Left lung (tissue), 10 donors: ENCODE data around the gene STK11. TPM values are rescaled to one million over a fixed set of nuclear protein-coding genes. Genes with fewer than 3 reads are reported as not detected.
A peak's percentile ranks its signal among the peaks of the same experiment; 100 is the strongest.
"Not testable (repeated sequence)": the region's sequence is repeated elsewhere in the genome, so short reads cannot be mapped to it uniquely, and the experiment has no call there.

Source experiments
- ATAC-seq: fragments of 200-7000 bp; cut with Tn5 transposase; one replicate; pipeline ENCODE4 v1.9.1; 2020; ENCODE audit warnings: moderate library complexity
- DNase-seq, 4 donors: peaks; one replicate each; pipeline ENCODE4 v3.0.0-alpha.2; 2013 to 2020
- H3K27ac ChIP-seq, 2 donors: fragments of 200-600 bp; sonication (generic) in 1 of 2; one replicate each; pipeline versions ENCODE4 v1.5.0 to v1.8.0; 2020 to 2021
- H3K27me3 ChIP-seq, 2 donors: fragments of 200-600 bp; sonication (generic) in 1 of 2; one replicate each; pipeline versions ENCODE4 v1.5.0 to v1.8.0; 2020 to 2021
- H3K36me3 ChIP-seq, 2 donors: fragments of 200-600 bp; sonication (generic) in 1 of 2; one replicate each; pipeline versions ENCODE4 v1.5.0 to v1.8.0; 2020 to 2021
- H3K4me1 ChIP-seq, 2 donors: fragments of 200-600 bp; one replicate each; pipeline ENCODE4 v1.8.0; 2021
- H3K4me3 ChIP-seq, 2 donors: fragments of 200-600 bp; sonication (generic) in 1 of 2; one replicate each; pipeline versions ENCODE4 v1.5.0 to v1.8.0; 2020 to 2021; ENCODE audit warnings: mild to moderate bottlenecking in 1 of 2
- H3K9me3 ChIP-seq, 2 donors: fragments of 200-600 bp; sonication (generic) in 1 of 2; one replicate each; pipeline versions ENCODE4 v1.5.0 to v1.8.0; 2020 to 2021
- intact Hi-C, 2 donors: fragments of 100-400 bp; cut with DNase I; formaldehyde crosslinking; loops; one replicate each; pipeline versions ENCODE4 v1.11.2 to v1.14.2; 2022
- polyA plus RNA-seq, 6 donors: library from polyadenylated mRNA; unstranded; fragments of 120-200 nt; gene quantifications; one replicate each; pipeline ENCODE4 v1.2.1, GENCODE V29; 2013; ENCODE audit not compliant: insufficient read length in 6 of 6
- total RNA-seq, 2 donors: library from RNA; stranded (reverse); fragmentation: NEBNext Ultra II Directional; extraction: Animal tissue kit (Norgen Biotek cat#: 25700); gene quantifications; one replicate each; pipeline ENCODE4 v1.2.1, GENCODE V29; 2021
- TF ChIP-seq, protein P1 (sequence below), 2 donors: fragments of 200-600 bp; sonication (generic) in 1 of 2; IDR thresholded peaks; one replicate each; pipeline versions ENCODE4 v1.5.0 to v1.8.0; 2021; ENCODE audit warnings: antibody characterized with exemption in 2 of 2
- donor health status: DM: no; HTN: yes; CAD: no.
- donor health status: DM: no; HTN: no; CAD: no.

Gene STK11
- total and polyA plus RNA-seq, 8 donors: 42.6 to 58.4 (median 51.1) TPM

GRCh38 chr19:1243768-1244692 lies 38.5 kb downstream of the STK11 start:
- peak overlapping the region; percentile 5 to 40 for H3K4me3 ChIP-seq
- ATAC-seq (peak; percentile 62), DNase-seq (peak in 3 of 4 donors; percentile 90 to 95 (median 92))
- H3K4me1 ChIP-seq: peaks cover 42 to 87% of the 10 kb centered on the region in 2 donors
- intact Hi-C loops: no loop called here
- TF ChIP-seq, protein P1, sequence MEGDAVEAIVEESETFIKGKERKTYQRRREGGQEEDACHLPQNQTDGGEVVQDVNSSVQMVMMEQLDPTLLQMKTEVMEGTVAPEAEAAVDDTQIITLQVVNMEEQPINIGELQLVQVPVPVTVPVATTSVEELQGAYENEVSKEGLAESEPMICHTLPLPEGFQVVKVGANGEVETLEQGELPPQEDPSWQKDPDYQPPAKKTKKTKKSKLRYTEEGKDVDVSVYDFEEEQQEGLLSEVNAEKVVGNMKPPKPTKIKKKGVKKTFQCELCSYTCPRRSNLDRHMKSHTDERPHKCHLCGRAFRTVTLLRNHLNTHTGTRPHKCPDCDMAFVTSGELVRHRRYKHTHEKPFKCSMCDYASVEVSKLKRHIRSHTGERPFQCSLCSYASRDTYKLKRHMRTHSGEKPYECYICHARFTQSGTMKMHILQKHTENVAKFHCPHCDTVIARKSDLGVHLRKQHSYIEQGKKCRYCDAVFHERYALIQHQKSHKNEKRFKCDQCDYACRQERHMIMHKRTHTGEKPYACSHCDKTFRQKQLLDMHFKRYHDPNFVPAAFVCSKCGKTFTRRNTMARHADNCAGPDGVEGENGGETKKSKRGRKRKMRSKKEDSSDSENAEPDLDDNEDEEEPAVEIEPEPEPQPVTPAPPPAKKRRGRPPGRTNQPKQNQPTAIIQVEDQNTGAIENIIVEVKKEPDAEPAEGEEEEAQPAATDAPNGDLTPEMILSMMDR (IDR thresholded peaks at IDR 0.05): peak; percentile 94 to 99
- peaks cover 0 to 16% of the 10 kb centered on the region in 2 donors for H3K27me3 ChIP-seq
- peak overlapping the region; percentile 76 to 82 for H3K27ac ChIP-seq
- no peaks in the 10 kb centered on the region for H3K9me3 ChIP-seq
- no peaks in the 10 kb centered on the region for H3K36me3 ChIP-seq

GRCh38 chr19:1244693-1245451 lies 39.3 kb downstream of the STK11 start:
- Histone ChIP-seq H3K27me3 (peaks cover 0 to 8% of the 10 kb centered on the region in 2 donors), H3K4me1 (peaks cover 42 to 82% of the 10 kb centered on the region in 2 donors), H3K36me3 (peaks cover 0 to 2% of the 10 kb centered on the region in 2 donors), H3K9me3 (no peaks in the 10 kb centered on the region), H3K27ac (peak overlapping the region; percentile 76 to 82), H3K4me3 (peak overlapping the region; percentile 5 to 40)
- intact Hi-C loops: no loop called here
- DNase-seq (peak in 2 of 4 donors; percentile 80 to 93), ATAC-seq (peak; percentile 28)
- TF ChIP-seq, protein P1 (IDR thresholded peaks at IDR 0.05): no peak

GRCh38 chr19:1245494-1246264 lies 40.1 kb downstream of the STK11 start:
- H3K4me3 ChIP-seq: peak overlapping the region in 1 of 2 donors; percentile 40
- H3K9me3 ChIP-seq: no peaks in the 10 kb centered on the region
- H3K4me1 ChIP-seq: peaks cover 41 to 74% of the 10 kb centered on the region in 2 donors
- H3K36me3 ChIP-seq: peaks cover 0 to 8% of the 10 kb centered on the region in 2 donors
- peak in 1 of 4 donors; percentile 45 for DNase-seq
- ATAC-seq: no peak
- peak overlapping the region; percentile 76 to 82 for H3K27ac ChIP-seq
- H3K27me3 ChIP-seq: no peaks in the 10 kb centered on the region
- intact Hi-C loops: no loop called here
- TF ChIP-seq, protein P1 (IDR thresholded peaks at IDR 0.05): no peak

DNA sequence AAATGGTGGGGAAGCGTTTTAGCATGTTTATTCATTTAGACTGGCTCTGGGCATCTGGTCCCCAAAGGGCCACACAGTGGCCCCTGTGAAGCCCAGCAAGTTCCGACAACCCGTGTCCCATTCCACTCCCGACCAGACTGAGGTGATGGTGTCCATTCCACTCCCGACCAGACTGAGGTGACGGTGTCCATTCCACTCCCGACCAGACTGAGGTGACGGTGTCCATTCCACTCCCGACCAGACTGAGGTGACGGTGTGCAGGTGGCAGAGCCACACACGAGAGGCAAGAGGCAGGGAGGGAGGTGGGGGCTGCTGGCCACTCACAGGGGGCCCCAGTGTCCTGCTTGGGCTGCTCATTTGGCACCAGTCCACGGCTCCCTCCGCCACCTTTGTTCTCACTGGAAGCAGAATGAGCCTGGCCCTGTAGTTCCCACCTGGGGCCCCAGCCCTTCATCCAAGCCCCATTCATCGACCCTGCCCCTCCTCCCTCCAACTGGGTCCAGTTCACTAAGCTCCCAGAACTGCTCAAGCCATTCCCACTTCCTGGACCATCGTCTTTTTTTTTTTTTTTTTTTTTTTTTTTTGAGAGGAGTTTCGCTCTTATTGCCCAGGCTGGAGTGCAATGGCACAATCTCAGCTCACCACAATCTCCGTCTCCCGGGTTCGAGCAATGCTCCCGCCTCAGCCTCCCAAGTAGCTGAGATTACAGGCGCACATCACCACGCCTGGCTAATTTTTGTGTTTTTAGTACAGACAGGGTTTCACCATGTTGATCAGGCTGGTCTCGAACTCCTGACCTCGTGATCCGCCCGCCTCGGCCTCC lies 40.9 kb downstream of the STK11 start:
- DNase-seq, H3K27me3 ChIP-seq, H3K4me3 ChIP-seq, intact Hi-C loops, H3K9me3 ChIP-seq, ATAC-seq, H3K27ac ChIP-seq: not testable (repeated sequence)
- H3K36me3 ChIP-seq: peaks cover 0 to 16% of the 10 kb centered on the region in 2 donors
- peaks cover 34 to 66% of the 10 kb centered on the region in 2 donors for H3K4me1 ChIP-seq
